Brain microvascular endothelial cell (primary cell): ENCODE measurements around the gene HYAL3.

Source experiments
- DNase-seq: peaks from one replicate; pipeline ENCODE4 v3.0.0-alpha.2; 2020
- H3K27ac ChIP-seq: fragments of 250-450 bp; sonication (Bioruptor Pico); 2 replicates; pipeline ENCODE4 v1.5.1; 2020; ENCODE audit warnings: mild to moderate bottlenecking, moderate library complexity
- H3K27me3 ChIP-seq: fragments of 250-450 bp; sonication (Bioruptor Pico); replicated peaks from 2 replicates; pipeline ENCODE4 v1.5.1; 2020; ENCODE audit warnings: mild to moderate bottlenecking
- H3K36me3 ChIP-seq: fragments of 250-450 bp; sonication (Bioruptor Pico); replicated peaks from 2 replicates; pipeline ENCODE4 v1.5.1; 2020; ENCODE audit warnings: mild to moderate bottlenecking
- H3K4me3 ChIP-seq: 2 replicates; pipeline ENCODE4 v1.5.1; 2011; ENCODE audit warnings: low read depth, mild to moderate bottlenecking, control low read depth, low read length, moderate library complexity
- in situ Hi-C: cut with HindIII; loops from 2 replicates; pipeline ENCODE4 v1.10.0; 2017; ENCODE audit warnings: low sequenced_read_pairs, low pct_ligation_motif_present
- TF ChIP-seq, protein P1 (sequence below): IDR thresholded peaks from 2 replicates; pipeline ENCODE4 v1.5.1; 2011; ENCODE audit warnings: low read depth, mild to moderate bottlenecking, moderate library complexity, low read length, control low read depth, inconsistent platforms; ENCODE audit errors: missing control alignments

Gene HYAL3

DNA sequence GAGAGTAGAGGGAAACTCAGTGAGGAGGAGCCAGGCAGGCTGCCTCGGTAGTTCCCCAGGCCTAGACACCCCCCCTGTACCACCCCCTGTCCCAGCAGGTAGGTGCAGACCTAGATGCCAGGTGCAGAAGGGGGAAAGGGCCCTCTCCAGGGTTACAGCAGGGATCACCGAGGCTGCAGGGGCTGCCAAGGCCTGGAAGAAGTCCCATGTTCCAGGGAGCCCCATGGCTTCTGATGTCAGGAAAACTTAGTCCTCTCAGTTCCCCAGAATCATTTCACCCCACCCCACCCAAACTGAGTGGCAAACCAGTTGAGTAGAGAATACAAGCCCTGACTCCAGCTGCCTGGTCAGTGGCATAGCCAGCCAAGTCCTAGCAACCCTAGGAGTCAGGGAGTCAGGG, 37.7 kb downstream of the HYAL3 start:
- TF ChIP-seq, protein P1, sequence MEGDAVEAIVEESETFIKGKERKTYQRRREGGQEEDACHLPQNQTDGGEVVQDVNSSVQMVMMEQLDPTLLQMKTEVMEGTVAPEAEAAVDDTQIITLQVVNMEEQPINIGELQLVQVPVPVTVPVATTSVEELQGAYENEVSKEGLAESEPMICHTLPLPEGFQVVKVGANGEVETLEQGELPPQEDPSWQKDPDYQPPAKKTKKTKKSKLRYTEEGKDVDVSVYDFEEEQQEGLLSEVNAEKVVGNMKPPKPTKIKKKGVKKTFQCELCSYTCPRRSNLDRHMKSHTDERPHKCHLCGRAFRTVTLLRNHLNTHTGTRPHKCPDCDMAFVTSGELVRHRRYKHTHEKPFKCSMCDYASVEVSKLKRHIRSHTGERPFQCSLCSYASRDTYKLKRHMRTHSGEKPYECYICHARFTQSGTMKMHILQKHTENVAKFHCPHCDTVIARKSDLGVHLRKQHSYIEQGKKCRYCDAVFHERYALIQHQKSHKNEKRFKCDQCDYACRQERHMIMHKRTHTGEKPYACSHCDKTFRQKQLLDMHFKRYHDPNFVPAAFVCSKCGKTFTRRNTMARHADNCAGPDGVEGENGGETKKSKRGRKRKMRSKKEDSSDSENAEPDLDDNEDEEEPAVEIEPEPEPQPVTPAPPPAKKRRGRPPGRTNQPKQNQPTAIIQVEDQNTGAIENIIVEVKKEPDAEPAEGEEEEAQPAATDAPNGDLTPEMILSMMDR = no peak
- no peak overlapping the region for H3K27ac ChIP-seq
- no peaks in the 10 kb centered on the region for H3K27me3 ChIP-seq
- DNase-seq = no peak
- in situ Hi-C loops = no loop called here
- no peak overlapping the region for H3K4me3 ChIP-seq
- H3K36me3 ChIP-seq = peaks cover 25% of the 10 kb centered on the region

DNA sequence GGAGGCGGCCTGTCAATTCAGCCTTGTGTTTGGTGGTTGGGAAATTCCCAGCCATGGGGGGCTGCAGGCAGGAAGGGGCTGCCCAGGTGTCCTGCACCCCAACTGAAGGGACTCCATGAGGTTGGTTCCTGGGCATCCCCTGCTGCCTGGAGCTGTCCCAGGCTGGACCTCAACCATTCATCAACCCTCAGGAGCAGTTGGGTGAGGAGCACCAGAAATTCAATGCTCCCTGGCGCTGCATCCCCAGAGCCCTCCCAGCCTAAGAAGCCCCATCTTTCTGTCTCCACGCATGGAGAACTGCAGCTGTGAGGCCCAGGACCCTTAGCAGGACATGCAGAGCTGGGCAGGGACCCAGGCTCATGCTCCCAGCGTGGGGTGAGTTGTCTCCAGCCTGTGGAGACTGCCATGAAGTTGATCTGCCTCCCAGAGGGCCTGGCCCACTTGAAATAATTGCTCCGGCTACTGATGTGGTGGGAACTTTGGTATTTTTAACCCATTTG, 38.2 kb downstream of the HYAL3 start:
- TF ChIP-seq, protein P1 = no peak
- Histone ChIP-seq H3K27me3 (no peaks in the 10 kb centered on the region), H3K4me3 (peak overlapping the region; percentile 60), H3K36me3 (peaks cover 29% of the 10 kb centered on the region), H3K27ac (no peak overlapping the region)
- in situ Hi-C loops = no loop called here
- no peak for DNase-seq

DNA sequence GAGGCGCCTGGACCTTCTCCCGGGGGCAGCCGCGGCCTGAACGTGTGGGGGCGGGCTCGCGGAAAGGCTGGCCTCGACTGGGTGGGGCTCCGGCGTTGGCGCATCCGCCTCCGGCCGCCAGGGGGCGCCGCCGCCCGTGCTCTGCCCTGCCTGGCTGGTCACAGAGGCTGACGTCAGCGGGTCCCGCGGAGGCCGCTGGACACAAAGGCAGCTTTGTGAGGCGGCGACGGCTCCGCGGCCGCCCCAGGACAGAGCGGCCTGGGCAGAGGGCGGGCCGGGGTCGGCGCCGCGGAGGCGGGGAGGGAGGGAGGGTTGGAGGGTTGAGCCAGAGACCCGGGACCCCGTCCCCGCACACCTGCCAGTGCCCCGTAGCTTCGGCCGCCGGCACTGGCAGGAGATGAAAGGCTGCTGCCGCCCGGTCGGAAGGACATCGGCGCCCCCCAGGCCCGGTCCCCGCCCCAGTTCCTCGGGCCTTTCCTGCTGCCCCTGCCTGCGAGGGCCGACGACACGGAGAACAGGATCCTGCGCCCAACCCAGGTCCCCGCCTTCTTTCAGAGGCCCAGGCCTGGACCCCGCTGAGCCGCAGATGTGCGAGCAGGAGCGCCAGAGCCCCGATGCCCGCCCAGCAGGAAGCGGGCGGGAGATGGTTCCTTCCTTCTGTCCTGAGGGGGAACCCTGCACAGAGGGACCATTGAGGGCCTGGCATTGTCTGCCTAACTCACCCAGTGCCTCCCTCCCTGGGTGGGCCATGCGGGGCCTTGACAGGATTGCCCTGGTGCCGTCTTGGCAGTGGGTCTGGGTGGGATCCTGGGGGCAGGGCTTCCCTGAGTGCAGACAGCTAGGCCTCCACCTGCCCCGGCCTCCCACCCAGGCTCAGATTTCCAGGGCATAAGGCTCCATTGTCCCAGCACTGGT, 38.9 kb downstream of the HYAL3 start:
- in situ Hi-C loops = no loop called here
- DNase-seq = peak; percentile 83
- H3K4me3 ChIP-seq = peak overlapping the region; percentile 60

DNA sequence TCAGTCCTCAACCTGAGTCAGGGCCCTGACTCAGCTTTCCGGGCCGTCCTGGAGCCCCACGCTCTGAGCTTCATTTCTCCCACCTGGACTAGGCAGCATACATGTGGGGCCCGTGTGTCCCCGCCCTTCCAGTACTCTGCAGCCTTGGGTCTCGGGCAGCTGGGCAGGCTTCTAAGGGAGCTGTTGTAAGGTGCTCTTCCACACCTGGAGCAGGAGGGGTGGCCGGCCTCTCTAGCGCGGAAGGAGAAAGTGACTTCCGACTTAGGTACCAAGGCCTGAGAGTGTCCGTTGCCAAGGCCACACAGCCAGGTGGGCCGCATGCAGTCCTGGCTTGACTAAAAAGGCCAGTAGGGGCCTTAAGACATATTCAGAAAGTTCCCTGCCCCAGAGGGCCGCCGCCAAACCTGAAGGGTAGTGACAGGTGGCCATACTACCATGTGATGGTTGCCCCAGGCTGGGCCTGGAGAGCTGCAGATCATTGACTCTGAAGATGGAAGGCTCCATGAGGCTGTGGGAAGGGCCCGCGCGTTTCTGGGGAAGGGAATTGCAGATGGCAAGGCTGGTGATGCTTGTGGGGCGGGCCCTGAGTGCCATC, 39.7 kb downstream of the HYAL3 start:
- Histone ChIP-seq H3K27ac (no peak overlapping the region), H3K27me3 (no peaks in the 10 kb centered on the region), H3K36me3 (peaks cover 41% of the 10 kb centered on the region), H3K4me3 (no peak overlapping the region)
- TF ChIP-seq, protein P1 = no peak
- in situ Hi-C loops = no loop called here
- DNase-seq = no peak

More for the DNA sequence above, 38.9 kb downstream of the HYAL3 start:
- Histone ChIP-seq H3K27me3 (no peaks in the 10 kb centered on the region), H3K36me3 (peaks cover 33% of the 10 kb centered on the region), H3K27ac (peak overlapping the region; percentile 83)
- TF ChIP-seq, protein P1 = peak; percentile 66

DNA sequence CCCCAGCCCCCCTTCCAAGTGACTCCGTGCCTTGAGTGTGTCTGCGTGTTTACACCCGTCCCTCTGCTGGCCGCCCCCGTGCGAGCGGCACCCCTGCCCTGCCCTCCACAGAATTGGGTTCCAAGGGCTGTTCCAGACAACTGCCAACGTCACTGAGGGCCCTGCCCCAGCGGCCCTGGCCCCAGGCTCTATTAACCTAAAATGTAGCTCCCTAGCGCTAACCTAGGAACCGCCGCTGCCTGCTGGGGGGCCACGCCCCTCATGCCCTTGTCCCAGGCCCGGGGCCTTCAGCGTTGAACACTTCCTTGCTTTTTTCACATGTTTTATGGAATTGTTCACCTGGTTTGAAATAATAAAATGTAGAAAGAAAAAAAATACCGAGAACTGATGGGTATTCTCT, 40.2 kb downstream of the HYAL3 start:
- no peak for DNase-seq
- Histone ChIP-seq H3K27me3 (no peaks in the 10 kb centered on the region), H3K4me3 (no peak overlapping the region), H3K27ac (no peak overlapping the region), H3K36me3 (peaks cover 46% of the 10 kb centered on the region)
- TF ChIP-seq, protein P1 = no peak
- in situ Hi-C loops = no loop called here
